ENCODE results near the gene CCDC40.

Gene CCDC40

GRCh38 chr17:80034791-80035686 lies 1.4 kb upstream of the CCDC40 start:
- H3K18ac ChIP-seq (ENCODE audit: low read length) = peak overlapping the region; percentile 95
- H3K14ac ChIP-seq (ENCODE audit: low read length) = no peak overlapping the region
- H2BK5ac ChIP-seq (ENCODE audit: low read length) = peak overlapping the region; percentile 80
- H2BK12ac ChIP-seq (ENCODE audit: low read length) = no peak overlapping the region
- no peak overlapping the region for H4K8ac ChIP-seq (ENCODE audit: low read depth, low read length)
- peak overlapping the region; percentile 77 for H2AFZ ChIP-seq (ENCODE audit: low read length)
- no peak overlapping the region for H3K27ac ChIP-seq (replicated peaks; ENCODE audit: low read length)
- peak overlapping the region; percentile 64 to 89 for H3K4me3 ChIP-seq (ENCODE audit: low read length in 2 of 2)
- WGBS, 2 donors (ENCODE audit: extremely low coverage in 2 of 2, insufficient read length in 2 of 2, insufficient replicate concordance in 1 of 2) = no CpG with 5 or more reads among the region's 55 CpGs
- no peak overlapping the region for H3K23ac ChIP-seq (ENCODE audit: low read depth, low read length, poor library complexity)
- peaks cover 3% of the 10 kb centered on the region for H3K79me1 ChIP-seq (ENCODE audit: low read depth, low read length)
- peaks cover 0 to 26% of the 10 kb centered on the region in 2 donors for H3K4me1 ChIP-seq (ENCODE audit: control insufficient read depth in 2 of 2, insufficient read depth in 1 of 2, low read depth in 1 of 2, low read length in 2 of 2)
- no peak overlapping the region for H4K91ac ChIP-seq (ENCODE audit: low read depth, low read length, poor library complexity)
- H3K4ac ChIP-seq (ENCODE audit: low read length) = no peak overlapping the region
- H2AK5ac ChIP-seq (ENCODE audit: low read depth, low read length) = peak overlapping the region; percentile 40
- peak overlapping the region; percentile 86 for H3K4me2 ChIP-seq (ENCODE audit: insufficient read depth, low read length, poor library complexity, severe bottlenecking)
- peak; percentile 27 for DNase-seq (ENCODE audit: low spot score)
- H3K36me3 ChIP-seq (replicated peaks in 1 of 2; ENCODE audit: control insufficient read depth in 2 of 2, insufficient read depth in 2 of 2, low read length in 2 of 2) = peaks cover 7 to 39% of the 10 kb centered on the region in 2 donors
- no peaks in the 10 kb centered on the region for H3K27me3 ChIP-seq (ENCODE audit: control insufficient read depth in 3 of 3, insufficient read depth in 3 of 3, low read depth in 1 of 3, low read length in 3 of 3)
- no peak overlapping the region for H2BK120ac ChIP-seq (ENCODE audit: low read depth, low read length)
- H3K9ac ChIP-seq (ENCODE audit: low read depth, low read length, poor library complexity) = peak overlapping the region; percentile 80
- peaks cover 0 to 11% of the 10 kb centered on the region in 2 donors for H3K9me3 ChIP-seq (replicated peaks in 1 of 2; ENCODE audit: control insufficient read depth in 2 of 2, insufficient read depth in 1 of 2, low read depth in 1 of 2, low read length in 2 of 2)
- H2BK15ac ChIP-seq (ENCODE audit: low read length) = no peak overlapping the region

DNA sequence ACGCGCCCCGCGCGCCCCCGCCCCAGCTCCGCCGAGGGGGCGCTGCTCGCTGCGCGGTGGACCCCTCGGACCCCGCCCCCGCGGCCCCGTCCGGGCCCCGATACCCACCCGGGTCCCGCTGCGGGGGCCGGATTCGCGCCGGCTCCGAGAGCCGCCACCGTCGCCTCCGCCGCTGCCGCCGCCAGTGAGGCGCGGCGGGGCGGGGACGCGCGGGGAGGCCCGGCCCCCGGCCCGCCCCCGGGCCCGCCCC lies 830 bp upstream of the CCDC40 start, which contains the start of gene TBC1D16:
Gene TBC1D16, minus strand, starts transcription at position 186 of the 250 bp plus-strand sequence. CDS start 22,325 bp downstream, outside the sequence.
- no CpG with 5 or more reads among the region's 46 CpGs for WGBS, 2 donors (ENCODE audit: extremely low coverage in 2 of 2, insufficient read length in 2 of 2, insufficient replicate concordance in 1 of 2)
- peaks cover 0 to 26% of the 10 kb centered on the region in 2 donors for H3K4me1 ChIP-seq (ENCODE audit: control insufficient read depth in 2 of 2, insufficient read depth in 1 of 2, low read depth in 1 of 2, low read length in 2 of 2)
- H2BK5ac ChIP-seq (ENCODE audit: low read length) = peak within 1 kb of the TSS; percentile 80
- H2BK120ac ChIP-seq (ENCODE audit: low read depth, low read length) = no peak within 1 kb of the TSS
- H2AFZ ChIP-seq (ENCODE audit: low read length) = peak within 1 kb of the TSS; percentile 96
- H3K4ac ChIP-seq (ENCODE audit: low read length) = no peak within 1 kb of the TSS
- peak within 1 kb of the TSS; percentile 64 to 95 for H3K4me3 ChIP-seq (ENCODE audit: low read length in 2 of 2)
- H3K9me3 ChIP-seq (replicated peaks in 1 of 2; ENCODE audit: control insufficient read depth in 2 of 2, insufficient read depth in 1 of 2, low read depth in 1 of 2, low read length in 2 of 2) = peaks cover 0 to 7% of the 10 kb centered on the region in 2 donors
- no peak within 1 kb of the TSS for H2BK12ac ChIP-seq (ENCODE audit: low read length)
- H2AK5ac ChIP-seq (ENCODE audit: low read depth, low read length) = peak within 1 kb of the TSS; percentile 40
- H3K27me3 ChIP-seq (ENCODE audit: control insufficient read depth in 3 of 3, insufficient read depth in 3 of 3, low read depth in 1 of 3, low read length in 3 of 3) = no peaks in the 10 kb centered on the region
- peak within 1 kb of the TSS; percentile 89 for H4K8ac ChIP-seq (ENCODE audit: low read depth, low read length)
- H3K9ac ChIP-seq (ENCODE audit: low read depth, low read length, poor library complexity) = peak within 1 kb of the TSS; percentile 95
- peaks cover 8 to 39% of the 10 kb centered on the region in 2 donors for H3K36me3 ChIP-seq (replicated peaks in 1 of 2; ENCODE audit: control insufficient read depth in 2 of 2, insufficient read depth in 2 of 2, low read length in 2 of 2)
- no peak within 1 kb of the TSS for H4K91ac ChIP-seq (ENCODE audit: low read depth, low read length, poor library complexity)
- DNase-seq (ENCODE audit: low spot score) = no peak
- peak within 1 kb of the TSS; percentile 95 for H3K27ac ChIP-seq (replicated peaks; ENCODE audit: low read length)
- H3K14ac ChIP-seq (ENCODE audit: low read length) = peak within 1 kb of the TSS; percentile 49
- H3K79me1 ChIP-seq (ENCODE audit: low read depth, low read length) = peaks cover 2% of the 10 kb centered on the region
- peak within 1 kb of the TSS; percentile 91 for H3K4me2 ChIP-seq (ENCODE audit: insufficient read depth, low read length, poor library complexity, severe bottlenecking)
- peak within 1 kb of the TSS; percentile 99 for H3K18ac ChIP-seq (ENCODE audit: low read length)
- peak within 1 kb of the TSS; percentile 90 for H3K23ac ChIP-seq (ENCODE audit: low read depth, low read length, poor library complexity)
- H2BK15ac ChIP-seq (ENCODE audit: low read length) = peak within 1 kb of the TSS; percentile 18

- Histone ChIP-seq H2BK120ac (ENCODE audit: low read depth, low read length) (no peak overlapping the region), H3K4ac (ENCODE audit: low read length) (no peak overlapping the region), H3K14ac (ENCODE audit: low read length) (peak overlapping the region; percentile 94), H3K4me3 (ENCODE audit: low read length in 2 of 2) (peak overlapping the region; percentile 64 to 95), H3K27ac (replicated peaks; ENCODE audit: low read length) (peak overlapping the region; percentile 95), H3K4me1 (ENCODE audit: control insufficient read depth in 2 of 2, insufficient read depth in 1 of 2, low read depth in 1 of 2, low read length in 2 of 2) (peaks cover 0 to 26% of the 10 kb centered on the region in 2 donors), H3K4me2 (ENCODE audit: insufficient read depth, low read length, poor library complexity, severe bottlenecking) (peak overlapping the region; percentile 91), H2AFZ (ENCODE audit: low read length) (peak overlapping the region; percentile 96), H3K27me3 (ENCODE audit: control insufficient read depth in 3 of 3, insufficient read depth in 3 of 3, low read depth in 1 of 3, low read length in 3 of 3) (no peaks in the 10 kb centered on the region), H3K36me3 (replicated peaks in 1 of 2; ENCODE audit: control insufficient read depth in 2 of 2, insufficient read depth in 2 of 2, low read length in 2 of 2) (peaks cover 9 to 39% of the 10 kb centered on the region in 2 donors), H4K91ac (ENCODE audit: low read depth, low read length, poor library complexity) (no peak overlapping the region), H2BK5ac (ENCODE audit: low read length) (peak overlapping the region; percentile 80), H3K9ac (ENCODE audit: low read depth, low read length, poor library complexity) (peak overlapping the region; percentile 95), H2BK12ac (ENCODE audit: low read length) (no peak overlapping the region), H3K23ac (ENCODE audit: low read depth, low read length, poor library complexity) (peak overlapping the region; percentile 90), H3K9me3 (replicated peaks in 1 of 2; ENCODE audit: control insufficient read depth in 2 of 2, insufficient read depth in 1 of 2, low read depth in 1 of 2, low read length in 2 of 2) (peaks cover 2 to 9% of the 10 kb centered on the region in 2 donors), H2BK15ac (ENCODE audit: low read length) (peak overlapping the region; percentile 18), H2AK5ac (ENCODE audit: low read depth, low read length) (peak overlapping the region; percentile 32), H3K18ac (ENCODE audit: low read length) (peak overlapping the region; percentile 99), H3K79me1 (ENCODE audit: low read depth, low read length) (no peaks in the 10 kb centered on the region), H4K8ac (ENCODE audit: low read depth, low read length) (peak overlapping the region; percentile 89)
- WGBS, 2 donors (ENCODE audit: extremely low coverage in 2 of 2, insufficient read length in 2 of 2, insufficient replicate concordance in 1 of 2) = no CpG with 5 or more reads among the region's 52 CpGs
- peak; percentile 87 for DNase-seq (ENCODE audit: low spot score)
Measured at GRCh38 chr17:80036715-80037477, 454 bp downstream of the CCDC40 start.

DNA sequence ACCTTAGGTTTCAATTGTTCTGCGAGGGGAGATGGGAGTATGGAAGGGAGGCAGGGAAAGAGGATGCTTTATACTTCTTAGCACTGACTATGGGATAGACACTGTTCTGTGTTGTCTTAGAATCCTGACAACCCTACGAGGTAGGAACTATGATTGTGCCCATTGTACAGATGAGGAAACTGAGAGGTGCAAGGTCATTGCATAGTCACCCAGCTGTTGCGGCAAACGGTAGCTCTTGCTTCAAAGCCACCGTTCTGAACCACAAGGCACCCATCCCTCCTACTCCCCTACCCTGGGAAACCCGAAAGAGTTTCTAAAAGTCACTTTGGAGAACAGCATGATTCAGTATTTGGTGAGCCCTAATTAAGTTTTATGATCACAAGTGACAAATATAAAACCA lies 7.5 kb downstream of the CCDC40 start:
- Histone ChIP-seq H3K79me1 (ENCODE audit: low read depth, low read length) (no peaks in the 10 kb centered on the region), H3K9me3 (replicated peaks in 1 of 2; ENCODE audit: control insufficient read depth in 2 of 2, insufficient read depth in 1 of 2, low read depth in 1 of 2, low read length in 2 of 2) (peaks cover 4 to 17% of the 10 kb centered on the region in 2 donors), H2BK5ac (ENCODE audit: low read length) (no peak overlapping the region), H3K14ac (ENCODE audit: low read length) (no peak overlapping the region), H2BK12ac (ENCODE audit: low read length) (no peak overlapping the region), H2BK15ac (ENCODE audit: low read length) (no peak overlapping the region), H3K4me3 (ENCODE audit: low read length in 2 of 2) (no peak overlapping the region), H3K27ac (replicated peaks; ENCODE audit: low read length) (no peak overlapping the region), H3K18ac (ENCODE audit: low read length) (no peak overlapping the region), H2AFZ (ENCODE audit: low read length) (no peak overlapping the region), H2AK5ac (ENCODE audit: low read depth, low read length) (no peak overlapping the region), H4K8ac (ENCODE audit: low read depth, low read length) (no peak overlapping the region), H4K91ac (ENCODE audit: low read depth, low read length, poor library complexity) (no peak overlapping the region), H3K4me2 (ENCODE audit: insufficient read depth, low read length, poor library complexity, severe bottlenecking) (no peak overlapping the region), H2BK120ac (ENCODE audit: low read depth, low read length) (no peak overlapping the region), H3K27me3 (ENCODE audit: control insufficient read depth in 3 of 3, insufficient read depth in 3 of 3, low read depth in 1 of 3, low read length in 3 of 3) (no peaks in the 10 kb centered on the region), H3K4me1 (ENCODE audit: control insufficient read depth in 2 of 2, insufficient read depth in 1 of 2, low read depth in 1 of 2, low read length in 2 of 2) (no peaks in the 10 kb centered on the region), H3K36me3 (replicated peaks in 1 of 2; ENCODE audit: control insufficient read depth in 2 of 2, insufficient read depth in 2 of 2, low read length in 2 of 2) (peaks cover 21 to 83% of the 10 kb centered on the region in 2 donors), H3K9ac (ENCODE audit: low read depth, low read length, poor library complexity) (peak overlapping the region; percentile 17), H3K23ac (ENCODE audit: low read depth, low read length, poor library complexity) (no peak overlapping the region), H3K4ac (ENCODE audit: low read length) (no peak overlapping the region)
- DNase-seq (ENCODE audit: low spot score) = no peak
- WGBS, 2 donors (ENCODE audit: extremely low coverage in 2 of 2, insufficient read length in 2 of 2, insufficient replicate concordance in 1 of 2) = no CpG with 5 or more reads among the region's 6 CpGs

Data from neuronal stem cell (in vitro differentiated cells).